HG03095 (cell line): ENCODE measurements around the gene RGMB.

Experiments used
- ATAC-seq: cut with Tn5 transposase; IDR thresholded peaks from one replicate; pipeline ENCODE4 v1.9.1; 2021; ENCODE audit warnings: moderate library complexity; ENCODE audit not compliant: unreplicated experiment

RGMB gene

DNA sequence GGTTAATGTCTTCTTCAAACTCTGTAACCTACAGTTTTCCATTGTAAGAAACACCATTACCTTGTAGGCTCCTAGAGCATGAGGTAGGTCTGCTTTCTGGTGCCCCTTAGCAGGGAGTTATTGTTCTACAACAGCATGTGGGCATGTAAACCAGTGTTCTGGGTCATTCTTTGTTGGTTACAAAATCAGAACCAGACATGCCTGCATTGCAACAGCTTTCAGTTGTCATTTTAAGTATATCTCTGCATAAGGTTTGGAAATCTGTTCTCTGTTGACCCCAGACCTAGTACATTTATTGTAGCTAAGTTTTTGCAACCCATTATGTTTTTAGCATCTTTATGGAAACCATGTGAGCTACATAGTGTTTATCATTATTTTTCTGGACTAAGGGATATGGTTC lies 10.9 kb downstream of the RGMB start:
- no peak for ATAC-seq

DNA sequence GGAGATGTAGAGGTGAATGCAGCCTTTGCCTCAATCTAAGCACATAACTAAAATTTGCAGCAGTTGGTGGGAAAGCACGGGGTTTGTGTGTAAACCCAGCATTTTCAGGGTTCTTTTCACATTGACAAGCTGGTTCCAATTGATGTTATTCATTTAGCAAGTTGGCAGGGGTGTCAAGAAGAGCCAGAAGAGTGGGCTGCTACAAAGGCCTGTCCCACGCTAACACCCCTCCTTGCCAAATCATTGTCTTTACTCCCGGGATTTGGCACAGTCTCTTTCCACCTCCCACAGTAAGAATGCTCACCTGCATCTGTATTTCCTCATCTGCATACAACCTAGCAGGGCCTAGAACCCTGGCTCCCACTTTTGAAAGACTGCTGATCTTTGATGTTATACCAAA lies 11.8 kb downstream of the RGMB start:
- no peak for ATAC-seq

DNA sequence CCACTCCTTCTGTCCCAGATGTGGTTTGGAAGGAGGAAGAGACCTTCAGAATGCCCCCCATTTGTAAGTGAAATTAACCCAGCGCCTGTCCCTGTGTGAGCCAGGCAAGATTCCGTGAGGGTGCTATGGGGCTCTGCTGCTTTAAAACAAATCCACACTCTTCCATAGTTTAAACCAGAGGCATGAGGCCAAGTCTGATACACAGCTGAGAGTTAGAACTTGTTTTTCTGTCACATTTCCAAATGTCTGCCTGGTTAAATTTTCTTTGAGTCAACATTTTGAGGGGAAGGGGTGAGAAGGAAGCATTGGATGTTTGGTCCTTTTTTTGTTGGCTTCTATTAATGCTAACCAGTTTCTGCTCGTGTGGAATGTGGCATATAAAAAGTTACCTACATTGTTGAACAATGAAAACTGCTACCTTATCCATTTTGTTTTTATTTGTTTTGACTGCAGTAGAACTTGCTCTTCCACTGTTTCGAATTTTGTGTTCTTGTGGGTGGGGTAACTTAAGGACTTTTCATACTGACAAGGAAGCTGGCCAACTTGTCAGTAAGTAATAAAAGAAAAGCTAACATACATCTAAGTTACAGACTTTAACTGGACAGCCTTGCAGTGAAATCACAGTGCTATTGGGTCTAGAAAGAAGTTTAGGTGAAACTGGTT lies 12.9 kb downstream of the RGMB start:
- no peak for ATAC-seq

DNA sequence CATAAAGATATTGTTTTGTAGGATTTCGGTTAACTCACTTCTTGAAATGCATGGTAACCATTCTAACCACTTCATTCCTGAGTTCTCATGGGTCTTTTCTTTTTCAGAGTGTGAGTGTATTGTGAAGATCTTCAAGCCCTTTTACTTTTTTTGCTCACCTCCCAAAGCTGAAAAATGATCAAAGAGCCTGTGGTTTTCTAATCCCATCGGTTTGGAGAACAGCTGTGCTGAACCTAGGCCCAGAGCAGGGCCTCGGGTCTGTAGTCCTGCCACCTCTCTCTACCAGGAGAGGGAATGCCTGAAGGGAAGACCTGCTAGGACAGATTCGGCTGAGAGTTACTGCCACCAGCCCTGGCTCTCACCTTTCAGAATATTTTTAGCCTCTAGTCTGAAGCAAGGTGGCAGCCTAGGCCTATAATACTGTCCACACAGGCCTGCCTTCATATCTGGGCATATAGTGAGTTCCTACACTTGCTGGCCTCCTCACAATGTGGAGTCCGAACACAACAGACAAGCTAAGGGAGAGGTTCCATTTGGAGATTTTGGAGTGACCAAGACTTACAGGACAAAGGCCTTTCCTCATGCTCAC lies 13.8 kb downstream of the RGMB start:
- no peak for ATAC-seq

DNA sequence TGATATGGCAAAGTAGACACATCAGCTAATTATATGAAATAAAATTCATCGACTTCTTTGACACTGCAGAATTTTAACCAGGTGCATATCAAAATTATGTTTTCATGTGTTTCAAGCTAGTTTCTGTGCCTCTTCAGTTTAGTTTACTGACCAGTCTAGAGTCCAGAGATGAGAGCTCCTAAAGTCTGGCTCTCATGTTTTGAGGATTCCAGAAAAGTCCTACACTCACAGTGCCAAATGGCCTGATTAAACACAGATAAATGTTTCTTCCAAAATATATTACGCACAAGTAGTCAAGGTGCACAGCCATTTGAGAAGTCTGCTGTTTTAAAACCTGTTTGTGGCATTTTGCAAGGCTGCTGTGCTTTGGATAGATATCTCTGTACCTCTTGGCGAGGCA lies 15.6 kb downstream of the RGMB start:
- ATAC-seq, result no peak

DNA sequence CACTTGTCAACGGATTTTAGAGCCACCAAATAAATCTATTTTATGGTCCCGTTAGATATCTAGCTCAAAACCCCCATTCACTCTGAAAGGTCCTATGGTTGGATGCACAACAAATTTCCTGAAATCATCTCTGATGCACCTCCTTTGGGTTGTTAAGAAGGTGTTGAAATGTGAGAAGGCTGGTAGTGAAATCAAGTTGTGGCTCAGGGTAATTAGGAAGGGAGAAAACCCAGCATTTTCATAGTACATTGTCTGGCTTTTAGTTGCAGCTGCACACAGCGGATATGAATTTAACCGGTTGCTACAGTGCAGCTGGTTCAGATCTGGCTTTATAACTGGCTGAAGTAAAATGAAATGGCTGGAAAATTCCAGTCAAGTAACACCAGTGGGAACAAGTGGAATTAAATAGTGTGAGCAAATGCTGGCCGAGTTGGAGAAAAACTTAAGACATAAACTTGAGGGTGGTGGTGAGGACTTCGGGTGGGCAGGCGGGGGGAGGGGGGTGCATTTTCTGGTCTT lies 17.6 kb downstream of the RGMB start:
- no peak for ATAC-seq

DNA sequence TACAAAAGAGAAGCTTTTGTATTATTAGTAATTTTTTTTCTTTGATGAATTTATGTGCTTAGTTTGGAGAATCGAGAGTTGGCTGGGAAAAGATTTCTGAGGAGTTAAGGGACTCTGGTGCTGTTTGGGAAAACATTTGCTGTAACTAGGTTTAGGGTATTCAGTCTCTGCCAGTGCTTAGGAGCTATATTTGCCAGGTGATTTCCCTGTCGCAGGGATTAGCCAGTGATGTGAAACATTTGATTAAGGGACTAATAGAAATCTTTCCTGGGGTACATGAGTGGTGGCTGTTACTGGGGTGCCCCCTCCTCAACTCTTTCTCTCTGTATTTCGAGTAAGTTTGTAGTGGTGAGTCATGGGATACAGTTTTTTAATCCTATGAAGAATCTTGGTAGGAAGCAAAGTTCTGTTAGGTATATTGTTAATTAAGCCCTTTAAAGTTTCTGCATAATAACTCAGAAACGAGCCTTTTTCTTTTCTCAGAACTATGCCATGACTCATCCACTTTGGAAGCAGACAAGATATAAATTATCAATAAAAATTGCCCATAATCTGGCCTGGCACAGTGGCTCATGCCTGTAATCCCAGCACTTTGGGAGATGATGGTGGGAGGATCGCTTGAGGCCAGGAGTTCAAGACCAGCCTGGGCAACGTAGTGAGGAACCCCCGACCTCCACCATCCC lies 18.6 kb downstream of the RGMB start:
- no peak for ATAC-seq

DNA sequence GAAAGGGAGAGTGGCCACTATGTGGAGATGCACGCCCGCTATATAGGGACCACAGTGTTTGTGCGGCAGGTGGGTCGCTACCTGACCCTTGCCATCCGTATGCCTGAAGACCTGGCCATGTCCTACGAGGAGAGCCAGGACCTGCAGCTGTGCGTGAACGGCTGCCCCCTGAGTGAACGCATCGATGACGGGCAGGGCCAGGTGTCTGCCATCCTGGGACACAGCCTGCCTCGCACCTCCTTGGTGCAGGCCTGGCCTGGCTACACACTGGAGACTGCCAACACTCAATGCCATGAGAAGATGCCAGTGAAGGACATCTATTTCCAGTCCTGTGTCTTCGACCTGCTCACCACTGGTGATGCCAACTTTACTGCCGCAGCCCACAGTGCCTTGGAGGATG lies 19.8 kb downstream of the RGMB start:
- no peak for ATAC-seq

DNA sequence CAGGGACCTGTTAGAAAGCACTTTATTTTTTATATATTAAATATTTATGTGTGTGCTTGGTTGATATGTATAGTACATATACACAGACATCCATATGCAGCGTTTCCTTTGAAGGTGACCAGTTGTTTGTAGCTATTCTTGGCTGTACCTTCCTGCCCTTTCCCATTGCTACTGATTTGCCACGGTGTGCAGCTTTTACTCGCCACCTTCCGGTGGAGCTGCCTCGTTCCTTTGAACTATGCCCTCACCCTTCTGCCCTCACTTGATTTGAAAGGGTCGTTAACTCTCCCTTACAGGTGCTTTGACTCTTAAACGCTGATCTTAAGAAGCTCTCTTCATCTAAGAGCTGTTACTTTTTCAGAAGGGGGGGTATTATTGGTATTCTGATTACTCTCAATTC lies 20.5 kb downstream of the RGMB start:
- ATAC-seq, result no peak

DNA sequence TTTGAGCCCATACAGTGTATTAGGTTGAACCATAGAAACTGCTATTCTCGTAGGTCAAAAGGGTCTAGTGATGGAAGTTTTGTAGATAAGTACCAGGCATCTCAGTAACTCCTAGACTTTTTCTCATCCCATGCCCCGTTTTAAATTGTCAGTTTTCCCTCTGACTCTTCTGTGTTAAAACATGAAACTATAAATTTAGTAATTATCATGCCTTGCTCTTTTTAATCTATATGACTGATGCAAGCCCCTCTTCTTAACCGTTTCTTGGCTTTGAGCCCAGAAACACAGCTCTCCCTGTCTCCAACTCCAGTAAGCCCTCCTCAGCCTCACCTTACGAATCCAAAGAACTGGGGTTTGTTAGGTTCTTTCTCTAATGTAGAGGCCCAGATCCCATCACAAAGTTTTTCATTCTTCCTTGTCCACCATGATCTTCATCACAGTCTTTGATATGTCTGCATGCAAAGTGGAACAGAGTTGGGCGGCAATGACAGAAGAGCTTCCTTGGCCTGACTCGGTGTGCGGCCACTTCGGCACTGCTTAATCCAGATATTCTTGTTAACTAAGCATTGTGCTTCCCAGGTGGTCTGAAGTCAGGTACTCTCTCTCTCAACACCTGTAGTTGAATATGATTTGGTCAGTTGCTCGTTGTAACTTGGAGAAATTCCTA lies 21.1 kb downstream of the RGMB start:
- ATAC-seq, result no peak

DNA sequence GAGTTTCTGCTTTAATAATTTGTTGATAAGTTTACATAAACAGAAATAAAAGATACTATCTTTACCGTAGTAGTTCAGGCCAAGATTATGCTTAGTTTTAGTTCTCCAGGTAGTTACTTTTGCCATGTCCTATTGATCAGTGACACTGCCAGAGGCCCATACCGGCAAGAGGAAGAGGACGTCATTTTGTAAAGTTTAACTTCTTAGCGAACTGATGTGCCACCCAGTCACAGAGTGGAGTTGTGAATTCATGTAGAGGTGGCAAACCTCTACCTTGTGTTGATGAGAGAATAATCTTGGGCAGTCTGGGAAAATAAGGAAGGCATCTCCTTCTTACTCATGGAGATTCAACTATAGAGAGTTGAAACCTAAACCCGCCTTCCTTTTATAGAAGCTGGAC lies 21.8 kb downstream of the RGMB start:
- ATAC-seq, result no peak

DNA sequence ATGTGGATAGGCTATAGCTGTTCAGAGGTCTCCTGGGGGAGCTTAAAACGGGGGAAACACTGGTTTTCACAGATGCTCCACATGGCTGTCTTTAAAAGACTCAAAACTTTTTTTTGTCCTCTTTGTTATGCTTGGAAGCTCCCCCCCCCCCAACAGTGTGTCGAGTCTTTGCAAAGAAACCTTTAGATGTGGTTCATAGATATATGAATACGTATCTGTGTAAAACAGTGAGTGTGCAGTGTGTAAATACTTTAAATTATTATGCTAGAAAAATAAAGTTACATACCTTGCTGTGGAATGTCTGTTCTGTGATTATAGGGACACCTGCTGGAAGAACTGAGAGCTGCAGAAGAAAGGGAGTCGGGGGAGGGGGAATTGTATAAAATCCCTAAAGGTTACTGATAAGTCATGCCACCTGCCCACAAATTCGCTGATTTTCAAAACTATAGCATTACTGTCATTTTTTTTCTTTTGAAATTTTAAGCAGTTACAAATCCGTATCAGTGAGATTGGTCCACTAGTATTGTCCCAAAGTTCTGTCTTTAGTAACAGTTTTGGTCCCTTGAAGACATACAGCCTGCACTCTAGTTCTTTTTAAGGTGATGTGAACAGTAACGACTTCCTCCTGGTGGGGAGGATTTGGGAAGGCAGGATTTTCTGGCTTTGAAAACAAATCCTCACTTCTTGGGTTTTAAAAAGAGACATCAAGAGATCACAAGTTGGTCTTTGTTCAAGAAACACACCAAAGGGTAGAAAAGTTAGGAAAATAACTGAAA lies 22.9 kb downstream of the RGMB start:
- ATAC-seq, result peak; percentile 86

DNA sequence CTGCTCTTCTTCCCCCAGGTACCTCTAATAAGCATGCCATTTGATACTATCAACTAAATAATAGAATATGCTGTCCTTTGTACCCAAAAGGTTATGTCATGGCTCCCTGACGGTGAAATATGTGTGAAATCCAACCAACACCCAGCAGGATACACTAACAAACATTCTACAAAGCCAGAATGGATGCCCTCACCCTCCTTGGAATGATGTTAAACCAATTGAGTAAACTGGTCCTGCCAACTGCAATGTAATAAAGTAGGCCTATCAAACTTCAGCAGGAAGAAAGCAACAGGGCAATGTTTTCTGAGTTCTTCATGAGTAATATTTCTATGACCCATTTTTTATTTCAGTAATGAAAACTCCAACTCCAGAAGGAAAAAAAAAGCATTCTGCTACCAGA lies 24.9 kb downstream of the RGMB start:
- no peak for ATAC-seq

DNA sequence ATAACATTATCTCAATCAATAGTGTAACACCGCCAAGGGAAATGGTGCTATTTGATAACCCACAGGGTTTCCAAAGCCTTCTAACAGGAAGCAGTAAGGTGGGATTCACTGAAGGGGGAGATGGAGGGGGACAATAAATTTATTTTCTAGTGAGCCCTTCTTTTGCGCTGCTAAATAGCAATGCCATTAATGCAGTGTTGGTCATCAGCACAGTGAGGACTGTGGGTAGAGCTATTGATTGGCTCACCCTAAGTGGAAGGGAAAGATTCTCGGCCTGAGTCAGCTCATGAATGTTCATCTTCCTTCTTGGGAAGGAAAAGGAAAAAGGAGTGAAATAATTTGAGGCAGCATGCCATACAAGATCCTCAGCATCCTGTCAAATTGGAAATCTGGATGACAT lies 25.4 kb downstream of the RGMB start:
- ATAC-seq, result no peak

DNA sequence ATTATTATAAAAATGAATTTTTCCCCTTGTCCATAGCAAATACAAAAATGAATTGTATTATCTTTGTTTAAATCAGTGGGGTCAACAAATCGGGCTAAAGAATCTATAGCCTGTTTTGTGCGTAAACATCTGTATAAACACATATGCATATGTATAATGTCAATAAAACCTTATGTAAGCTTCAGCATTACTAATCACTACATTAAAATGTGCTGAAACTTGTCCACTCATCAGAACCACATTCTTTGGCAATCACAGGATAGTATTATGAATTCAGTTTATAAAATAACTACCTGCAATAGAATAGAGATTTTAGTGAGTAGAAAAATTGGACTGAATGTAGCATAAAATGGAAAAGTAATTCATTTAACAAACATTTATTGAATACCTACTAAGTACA lies 30.6 kb downstream of the RGMB start:
- no peak for ATAC-seq

DNA sequence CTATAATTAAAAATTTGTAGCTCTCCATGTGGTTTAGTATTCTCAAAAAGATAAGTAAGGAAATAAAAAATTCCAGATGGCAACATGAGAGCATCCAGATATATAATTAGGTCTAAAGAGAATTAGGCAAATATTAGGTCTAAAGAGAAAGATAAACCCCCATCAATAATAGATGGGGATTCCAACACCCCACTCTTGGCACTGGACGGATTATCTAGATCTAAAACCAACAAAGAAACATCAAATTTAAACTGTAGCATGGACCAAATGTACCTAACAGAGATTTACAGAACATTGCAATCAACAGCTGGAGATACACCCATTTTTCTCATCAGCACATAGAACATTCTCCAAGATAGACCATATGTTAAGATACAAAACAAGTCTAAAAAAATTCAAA lies 31.6 kb downstream of the RGMB start:
- ATAC-seq, result no peak

DNA sequence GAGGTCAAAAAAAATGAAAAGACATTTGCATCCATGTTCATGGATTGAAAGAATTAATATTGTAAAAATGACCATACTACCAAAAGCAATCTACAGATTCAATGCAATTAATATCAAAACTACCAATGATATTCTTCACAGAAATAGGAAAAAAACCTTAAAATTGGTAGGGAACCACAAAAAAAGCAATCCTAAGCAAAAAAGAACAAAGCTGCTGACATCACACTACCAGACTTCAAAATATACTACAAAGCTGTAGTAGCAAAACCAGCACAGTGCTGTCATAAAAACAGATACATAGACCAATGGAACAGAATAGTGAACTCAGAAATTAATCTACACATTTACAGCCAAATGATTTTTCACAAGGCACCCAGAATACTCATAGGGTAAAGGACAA lies 34.3 kb downstream of the RGMB start:
- no peak for ATAC-seq

DNA sequence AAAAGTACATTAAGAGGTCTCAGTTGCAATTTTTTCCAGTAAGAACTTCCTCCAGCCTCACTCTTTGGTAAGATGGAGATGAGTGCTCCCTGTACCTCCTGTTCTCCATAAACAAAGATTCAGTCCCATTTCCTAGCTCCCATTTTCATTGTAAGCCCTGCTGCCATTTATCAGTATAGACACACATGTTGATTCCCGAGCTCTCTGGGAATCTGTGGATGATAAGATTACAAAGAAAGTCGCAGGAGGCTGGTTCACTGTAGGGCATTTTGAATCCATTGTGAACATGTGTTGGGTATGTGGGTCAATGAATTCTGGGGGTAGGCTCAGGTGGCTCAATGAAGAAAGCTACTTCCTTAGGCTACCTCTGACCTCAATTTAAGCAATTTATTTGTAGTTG lies 36.7 kb downstream of the RGMB start:
- no peak for ATAC-seq

DNA sequence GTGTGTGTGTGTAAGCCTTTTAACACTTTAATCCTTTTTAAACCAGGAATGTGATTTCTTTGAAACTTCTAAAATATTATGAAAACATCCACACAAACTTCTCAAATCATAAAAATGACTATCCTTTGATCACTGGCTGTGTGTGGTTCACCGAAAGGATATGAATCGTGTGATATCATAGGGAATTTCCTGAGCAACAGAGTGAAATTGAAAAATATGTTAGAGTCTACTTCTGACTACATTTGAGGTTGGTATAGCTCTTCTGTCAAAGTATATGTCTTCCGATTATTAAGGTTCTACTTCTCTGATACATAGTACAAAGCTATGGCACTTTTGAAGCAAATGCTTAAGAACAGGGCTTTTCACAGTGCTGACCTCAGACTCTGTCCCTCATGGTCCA lies 40.3 kb downstream of the RGMB start:
- no peak for ATAC-seq

DNA sequence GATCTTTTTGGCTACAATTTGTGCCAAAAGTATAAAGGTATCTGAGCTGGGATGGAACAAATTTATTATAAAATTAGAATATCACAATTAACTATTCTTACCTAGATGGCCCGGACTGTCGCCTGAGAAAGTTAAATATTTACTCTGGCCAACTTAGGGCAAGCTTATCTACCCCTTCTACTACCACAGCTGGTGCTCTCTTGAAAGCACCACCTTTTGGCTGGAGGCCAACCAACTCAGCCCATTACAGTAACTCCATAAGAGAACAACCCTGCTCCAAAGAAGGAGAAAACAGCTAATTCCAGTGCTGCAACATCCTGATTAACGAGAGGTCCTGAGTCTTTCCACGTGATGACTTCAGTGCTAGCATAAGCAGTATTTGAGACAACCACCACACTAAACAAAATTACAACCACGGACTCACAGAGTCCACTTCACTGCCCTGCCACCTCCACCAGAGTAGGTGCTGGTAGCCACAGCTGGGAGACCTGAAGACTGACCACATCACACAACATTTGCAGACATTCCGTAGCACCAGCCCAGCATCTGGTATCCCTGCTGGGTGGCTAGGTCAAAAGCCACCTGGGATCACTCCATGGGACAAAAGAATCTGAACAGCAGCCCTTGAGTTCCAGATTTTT lies 43.2 kb downstream of the RGMB start:
- ATAC-seq, result no peak
